ENCODE data around the gene SPOUT1. TPM values are rescaled to one million over a fixed set of nuclear protein-coding genes. Genes with fewer than 3 reads are reported as not detected.
A peak's percentile ranks its signal among the peaks of the same experiment; 100 is the strongest.
"Not testable (repeated sequence)": the region's sequence is repeated elsewhere in the genome, so short reads cannot be mapped to it uniquely, and the experiment has no call there.

Gene SPOUT1, protein sequence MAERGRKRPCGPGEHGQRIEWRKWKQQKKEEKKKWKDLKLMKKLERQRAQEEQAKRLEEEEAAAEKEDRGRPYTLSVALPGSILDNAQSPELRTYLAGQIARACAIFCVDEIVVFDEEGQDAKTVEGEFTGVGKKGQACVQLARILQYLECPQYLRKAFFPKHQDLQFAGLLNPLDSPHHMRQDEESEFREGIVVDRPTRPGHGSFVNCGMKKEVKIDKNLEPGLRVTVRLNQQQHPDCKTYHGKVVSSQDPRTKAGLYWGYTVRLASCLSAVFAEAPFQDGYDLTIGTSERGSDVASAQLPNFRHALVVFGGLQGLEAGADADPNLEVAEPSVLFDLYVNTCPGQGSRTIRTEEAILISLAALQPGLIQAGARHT
- 24.3 TPM for total RNA-seq
- 48.5 TPM for polyA plus RNA-seq
- long read RNA-seq, donor 1, result 0 reads
- long read RNA-seq, donor 2, result 0 reads
- long read RNA-seq, donor 3, full-length matches to known transcripts, result 7 of 7 reads
- long read RNA-seq, donor 3, partial matches to known transcripts, result 0 of 7 reads
- long read RNA-seq, donor 3, other reads (novel, unspliced or antisense), result 0 of 7 reads
- long read RNA-seq, donor 4, full-length matches to known transcripts, result 2 of 32 reads
- long read RNA-seq, donor 4, partial matches to known transcripts, result 8 of 32 reads
- long read RNA-seq, donor 4, other reads (novel, unspliced or antisense), result 22 of 32 reads
- long read RNA-seq, donor 5, full-length matches to known transcripts, result 5 of 85 reads
- long read RNA-seq, donor 5, partial matches to known transcripts, result 80 of 85 reads
- long read RNA-seq, donor 5, other reads (novel, unspliced or antisense), result 0 of 85 reads
- long read RNA-seq, donor 6, full-length matches to known transcripts, result 7 of 7 reads
- long read RNA-seq, donor 6, partial matches to known transcripts, result 0 of 7 reads
- long read RNA-seq, donor 6, other reads (novel, unspliced or antisense), result 0 of 7 reads
- long read RNA-seq, donor 7, full-length matches to known transcripts, result 2 of 2 reads
- long read RNA-seq, donor 7, partial matches to known transcripts, result 0 of 2 reads
- long read RNA-seq, donor 7, other reads (novel, unspliced or antisense), result 0 of 2 reads
- long read RNA-seq, donor 8, full-length matches to known transcripts, result 4 of 4 reads
- long read RNA-seq, donor 8, partial matches to known transcripts, result 0 of 4 reads
- long read RNA-seq, donor 8, other reads (novel, unspliced or antisense), result 0 of 4 reads
- long read RNA-seq, donor 9, full-length matches to known transcripts, result 5 of 5 reads
- long read RNA-seq, donor 9, partial matches to known transcripts, result 0 of 5 reads
- long read RNA-seq, donor 9, other reads (novel, unspliced or antisense), result 0 of 5 reads
- long read RNA-seq, donor 10, full-length matches to known transcripts, result 1 of 1 reads
- long read RNA-seq, donor 10, partial matches to known transcripts, result 0 of 1 reads
- long read RNA-seq, donor 10, other reads (novel, unspliced or antisense), result 0 of 1 reads

DNA sequence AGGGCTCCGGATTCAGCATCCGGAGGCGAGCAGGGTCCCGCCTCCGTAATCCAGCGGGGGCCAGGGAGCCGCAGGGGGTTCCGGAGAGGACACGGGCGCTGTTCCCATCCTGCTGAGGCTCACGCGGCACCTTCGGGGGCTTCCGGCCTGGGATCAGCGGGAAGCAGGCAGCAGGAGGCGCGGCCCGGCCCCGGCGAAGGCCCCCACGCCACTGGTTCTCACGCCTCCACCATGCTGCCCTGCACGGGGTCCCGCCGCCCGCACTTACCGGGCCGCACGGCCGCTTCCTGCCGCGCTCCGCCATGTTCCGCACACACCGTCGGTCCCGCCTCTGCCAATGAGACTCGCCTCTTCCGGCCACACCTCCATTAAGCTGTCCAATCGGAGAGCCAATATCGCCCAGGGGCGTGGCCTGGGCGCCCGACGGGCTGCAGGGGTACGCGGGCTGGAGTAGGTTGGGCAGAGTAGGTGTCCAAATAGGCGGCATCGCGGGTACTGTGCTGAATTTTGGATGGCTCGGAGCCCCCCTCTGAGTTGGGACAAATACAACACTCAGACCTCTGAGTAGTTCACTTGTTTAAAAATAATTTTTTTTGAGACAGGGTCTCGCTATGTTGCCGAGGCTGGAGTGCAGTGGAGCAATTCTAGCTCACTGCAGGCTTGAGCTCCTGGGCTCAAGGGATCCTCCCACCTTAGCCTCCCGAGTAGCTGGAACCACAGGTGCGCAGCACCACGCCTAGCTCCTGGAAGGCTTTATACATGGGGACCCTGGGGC lies at the start of gene SPOUT1:
Gene SPOUT1, minus strand, starts transcription at position 318 of the 775 bp plus-strand sequence. Its CDS starts 14 bp downstream, at position 304.
- H3K9me3 ChIP-seq (ENCODE audit: control insufficient read depth in 2 of 2, insufficient read depth in 1 of 2, low read length in 1 of 2), result peaks cover 0 to 6% of the 10 kb centered on the region in 2 donors
- peaks cover 32 to 33% of the 10 kb centered on the region in 2 donors for H3K36me3 ChIP-seq (ENCODE audit: control insufficient read depth in 2 of 2, insufficient read depth in 2 of 2, low read length in 1 of 2)
- DNase-seq (ENCODE audit: low read depth in 6 of 9, low spot score in 9 of 9), result peak; percentile 82 to 96 (median 90)
- no peaks in the 10 kb centered on the region for H3K27me3 ChIP-seq (ENCODE audit: control insufficient read depth in 2 of 2, insufficient read depth in 1 of 2, low read length in 1 of 2)
- H3K4me3 ChIP-seq (ENCODE audit: low read length in 2 of 2), result peak within 1 kb of the TSS; percentile 86 to 88
- H3K4me1 ChIP-seq (ENCODE audit: control insufficient read depth in 2 of 2, insufficient read depth in 2 of 2, low read length in 2 of 2), result peaks cover 5 to 18% of the 10 kb centered on the region in 2 donors
- peak within 1 kb of the TSS; percentile 55 to 85 for H3K27ac ChIP-seq (ENCODE audit: low read depth in 1 of 2, low read length in 1 of 2)
- under 1% methylated on average over 56 of the region's 56 CpGs for WGBS

GRCh38 chr9:128877852-128878251 lies 48.3 kb upstream of the SPOUT1 start:
- Histone ChIP-seq H3K36me3 (ENCODE audit: control insufficient read depth in 2 of 2, insufficient read depth in 2 of 2, low read length in 1 of 2) (no peaks in the 10 kb centered on the region), H3K4me1 (ENCODE audit: control insufficient read depth in 2 of 2, insufficient read depth in 2 of 2, low read length in 2 of 2) (peaks cover 0 to 5% of the 10 kb centered on the region in 2 donors), H3K9me3 (ENCODE audit: control insufficient read depth in 2 of 2, insufficient read depth in 1 of 2, low read length in 1 of 2) (peaks cover 0 to 3% of the 10 kb centered on the region in 2 donors), H3K27ac (ENCODE audit: low read depth in 1 of 2, low read length in 1 of 2) (no peak overlapping the region), H3K4me3 (ENCODE audit: low read length in 2 of 2) (no peak overlapping the region), H3K27me3 (ENCODE audit: control insufficient read depth in 2 of 2, insufficient read depth in 1 of 2, low read length in 1 of 2) (no peaks in the 10 kb centered on the region)
- DNase-seq (ENCODE audit: low read depth in 6 of 9, low spot score in 9 of 9), result no peak
- 89% methylated on average over 5 of the region's 5 CpGs for WGBS

GRCh38 chr9:128870941-128871265 lies 41.3 kb upstream of the SPOUT1 start:
- H3K9me3 ChIP-seq (ENCODE audit: control insufficient read depth in 2 of 2, insufficient read depth in 1 of 2, low read length in 1 of 2); H3K4me3 ChIP-seq (ENCODE audit: low read length in 2 of 2); H3K4me1 ChIP-seq (ENCODE audit: control insufficient read depth in 2 of 2, insufficient read depth in 2 of 2, low read length in 2 of 2); H3K27me3 ChIP-seq (ENCODE audit: control insufficient read depth in 2 of 2, insufficient read depth in 1 of 2, low read length in 1 of 2); H3K36me3 ChIP-seq (ENCODE audit: control insufficient read depth in 2 of 2, insufficient read depth in 2 of 2, low read length in 1 of 2); H3K27ac ChIP-seq (ENCODE audit: low read depth in 1 of 2, low read length in 1 of 2); DNase-seq (ENCODE audit: low read depth in 6 of 9, low spot score in 9 of 9): not testable (repeated sequence)
- 98% methylated on average over 7 of the region's 7 CpGs for WGBS

DNA sequence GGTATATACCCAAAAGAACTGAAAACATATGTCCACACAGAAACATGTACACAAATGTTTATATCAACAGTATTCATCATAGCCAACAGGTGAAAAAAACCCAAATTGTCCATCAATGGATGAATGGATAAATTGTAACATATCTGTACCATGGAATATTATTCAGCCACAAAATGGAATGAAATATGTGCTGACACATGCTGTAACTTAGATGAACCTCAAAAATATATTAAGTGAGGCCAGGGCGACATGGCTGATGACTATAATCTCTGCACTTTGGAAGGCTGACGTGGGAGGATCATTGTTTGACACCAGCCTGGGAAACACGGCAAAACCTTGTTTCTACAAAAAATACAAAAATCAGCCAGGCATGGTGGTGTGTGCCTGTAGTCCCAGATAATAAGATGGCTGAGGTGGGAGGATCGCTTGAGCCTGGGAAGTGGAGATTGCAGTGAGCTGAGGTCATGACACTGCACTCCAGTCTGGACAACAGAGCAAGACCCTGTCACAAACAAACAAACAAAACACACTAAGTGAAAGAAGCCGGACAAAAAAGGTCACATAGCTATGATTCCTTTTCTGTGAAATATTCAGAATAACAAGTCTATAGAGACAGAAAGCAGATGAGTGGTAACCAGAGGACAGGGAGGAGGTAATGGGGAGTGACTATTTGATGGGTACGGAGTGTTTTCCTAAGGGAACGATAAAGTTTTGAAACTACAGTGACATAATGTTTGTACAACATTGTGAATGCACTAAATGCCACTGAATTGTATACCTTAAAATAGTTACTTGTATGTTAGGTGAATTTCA lies 40.7 kb upstream of the SPOUT1 start:
- DNase-seq (ENCODE audit: low read depth in 6 of 9, low spot score in 9 of 9), result no peak
- Histone ChIP-seq H3K9me3 (ENCODE audit: control insufficient read depth in 2 of 2, insufficient read depth in 1 of 2, low read length in 1 of 2) (no peaks in the 10 kb centered on the region), H3K27me3 (ENCODE audit: control insufficient read depth in 2 of 2, insufficient read depth in 1 of 2, low read length in 1 of 2) (no peaks in the 10 kb centered on the region), H3K4me3 (ENCODE audit: low read length in 2 of 2) (no peak overlapping the region), H3K36me3 (ENCODE audit: control insufficient read depth in 2 of 2, insufficient read depth in 2 of 2, low read length in 1 of 2) (peaks cover 0 to 4% of the 10 kb centered on the region in 2 donors), H3K4me1 (ENCODE audit: control insufficient read depth in 2 of 2, insufficient read depth in 2 of 2, low read length in 2 of 2) (no peaks in the 10 kb centered on the region), H3K27ac (ENCODE audit: low read depth in 1 of 2, low read length in 1 of 2) (no peak overlapping the region)
- WGBS, result 97% methylated on average over 7 of the region's 7 CpGs

GRCh38 chr9:128863647-128864046 lies 34.1 kb upstream of the SPOUT1 start:
- no peaks in the 10 kb centered on the region for H3K36me3 ChIP-seq (ENCODE audit: control insufficient read depth in 2 of 2, insufficient read depth in 2 of 2, low read length in 1 of 2)
- no peak overlapping the region for H3K27ac ChIP-seq (ENCODE audit: low read depth in 1 of 2, low read length in 1 of 2)
- H3K4me3 ChIP-seq (ENCODE audit: low read length in 2 of 2), result no peak overlapping the region
- DNase-seq (ENCODE audit: low read depth in 6 of 9, low spot score in 9 of 9), result peak in 8 of 9 donors; percentile 54 to 89 (median 74)
- 36% methylated on average over 10 of the region's 10 CpGs for WGBS
- no peaks in the 10 kb centered on the region for H3K9me3 ChIP-seq (ENCODE audit: control insufficient read depth in 2 of 2, insufficient read depth in 1 of 2, low read length in 1 of 2)
- peaks cover 0 to 8% of the 10 kb centered on the region in 2 donors for H3K4me1 ChIP-seq (ENCODE audit: control insufficient read depth in 2 of 2, insufficient read depth in 2 of 2, low read length in 2 of 2)
- H3K27me3 ChIP-seq (ENCODE audit: control insufficient read depth in 2 of 2, insufficient read depth in 1 of 2, low read length in 1 of 2), result no peaks in the 10 kb centered on the region

DNA sequence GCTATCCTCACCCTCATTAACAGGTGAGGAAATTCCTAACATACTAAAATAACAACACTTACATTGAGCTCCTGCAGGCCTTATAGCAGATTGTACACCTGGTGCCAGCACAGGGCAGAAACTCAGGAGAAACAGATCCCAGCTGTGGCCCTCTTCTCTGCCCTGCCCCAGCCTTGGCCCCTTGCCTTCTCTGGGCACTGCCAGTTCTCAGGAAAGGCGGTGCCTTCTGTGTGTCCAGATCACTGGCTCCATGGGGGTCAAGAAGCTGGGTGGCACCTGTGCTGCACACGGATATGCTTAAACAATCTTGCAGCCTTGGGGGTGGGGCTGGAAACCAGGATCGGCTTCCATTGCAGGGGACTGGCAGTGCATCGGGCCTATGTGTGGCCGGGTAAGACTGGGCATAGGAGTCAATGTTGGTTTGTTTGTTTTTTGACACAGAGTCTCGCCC lies 32.8 kb upstream of the SPOUT1 start:
- Histone ChIP-seq H3K27ac (ENCODE audit: low read depth in 1 of 2, low read length in 1 of 2) (no peak overlapping the region), H3K36me3 (ENCODE audit: control insufficient read depth in 2 of 2, insufficient read depth in 2 of 2, low read length in 1 of 2) (no peaks in the 10 kb centered on the region), H3K4me3 (ENCODE audit: low read length in 2 of 2) (no peak overlapping the region), H3K9me3 (ENCODE audit: control insufficient read depth in 2 of 2, insufficient read depth in 1 of 2, low read length in 1 of 2) (no peaks in the 10 kb centered on the region), H3K4me1 (ENCODE audit: control insufficient read depth in 2 of 2, insufficient read depth in 2 of 2, low read length in 2 of 2) (peaks cover 0 to 8% of the 10 kb centered on the region in 2 donors), H3K27me3 (ENCODE audit: control insufficient read depth in 2 of 2, insufficient read depth in 1 of 2, low read length in 1 of 2) (no peaks in the 10 kb centered on the region)
- DNase-seq (ENCODE audit: low read depth in 6 of 9, low spot score in 9 of 9), result no peak
- 96% methylated on average over 6 of the region's 6 CpGs for WGBS

DNA sequence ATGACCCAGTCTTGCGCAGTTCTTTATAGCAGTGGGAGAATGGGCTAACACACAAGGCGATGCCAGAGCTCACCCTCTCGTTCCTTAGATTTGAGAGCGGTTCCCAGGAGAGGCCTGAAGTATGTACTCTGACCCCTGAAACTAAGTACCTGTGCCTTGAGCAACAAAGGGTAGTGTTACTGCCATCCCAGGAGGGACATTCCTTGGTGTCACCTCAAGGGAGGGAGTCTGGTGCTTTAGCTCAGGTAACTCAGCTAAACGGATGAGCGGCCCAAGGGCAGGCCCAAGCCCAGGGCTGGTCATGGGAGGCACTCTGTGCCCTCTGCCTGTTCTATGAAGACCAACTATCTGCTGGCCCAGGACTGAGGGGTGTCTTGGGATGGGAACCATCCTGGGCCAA lies 31.9 kb upstream of the SPOUT1 start:
- 81% methylated on average over 6 of the region's 6 CpGs for WGBS
- Histone ChIP-seq H3K27me3 (ENCODE audit: control insufficient read depth in 2 of 2, insufficient read depth in 1 of 2, low read length in 1 of 2) (no peaks in the 10 kb centered on the region), H3K4me1 (ENCODE audit: control insufficient read depth in 2 of 2, insufficient read depth in 2 of 2, low read length in 2 of 2) (peaks cover 0 to 8% of the 10 kb centered on the region in 2 donors), H3K36me3 (ENCODE audit: control insufficient read depth in 2 of 2, insufficient read depth in 2 of 2, low read length in 1 of 2) (no peaks in the 10 kb centered on the region), H3K9me3 (ENCODE audit: control insufficient read depth in 2 of 2, insufficient read depth in 1 of 2, low read length in 1 of 2) (no peaks in the 10 kb centered on the region), H3K4me3 (ENCODE audit: low read length in 2 of 2) (no peak overlapping the region), H3K27ac (ENCODE audit: low read depth in 1 of 2, low read length in 1 of 2) (peak overlapping the region; percentile 31 to 37)
- DNase-seq (ENCODE audit: low read depth in 6 of 9, low spot score in 9 of 9), result no peak

All from thymus (tissue), 14 donors.